ENCODE results near the gene DNAL1. TPM values are rescaled to one million over a fixed set of nuclear protein-coding genes. Genes with fewer than 3 reads are reported as not detected.
"Not testable (repeated sequence)": the region's sequence is repeated elsewhere in the genome, so short reads cannot be mapped to it uniquely, and the experiment has no call there.

DNAL1 gene
- total RNA-seq, 4 donors from 2014 or later = 16.7 to 47.8 (median 23.9) TPM

DNA sequence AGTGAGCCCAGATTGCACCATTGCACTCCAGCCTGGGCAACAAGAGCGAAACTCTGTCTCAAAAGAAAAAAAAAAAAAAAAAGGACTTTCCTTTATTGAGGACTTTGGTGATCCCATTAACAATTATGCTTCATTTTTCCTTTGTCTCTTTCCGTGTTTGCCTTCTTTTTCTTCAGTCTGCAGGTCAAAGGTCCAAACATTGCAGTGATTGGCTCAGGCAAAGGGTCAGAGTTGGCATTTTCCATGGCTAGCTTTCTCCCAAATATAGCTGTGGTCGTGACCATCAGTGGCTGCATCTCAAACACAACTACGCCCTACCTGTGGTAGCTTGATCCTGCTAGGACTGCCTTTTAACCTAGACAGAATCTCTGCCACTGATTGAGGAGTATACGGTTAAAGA is 7.0 kb upstream of the DNAL1 start:
- no peak overlapping the region for H3K27ac ChIP-seq
- intact Hi-C loops (cut with DNase I) = loop anchor here (5.0 to 10.0 kb wide), 2 partner anchors 73 to 131 kb away; partner anchors contain the start of gene ACOT2
- peaks cover 2 to 5% of the 10 kb centered on the region in 2 donors for H3K4me1 ChIP-seq
- no peak for DNase-seq
- H3K27me3 ChIP-seq = no peaks in the 10 kb centered on the region
- no peak for TF ChIP-seq POLR2A (IDR thresholded peaks at IDR 0.05)
- no peak for TF ChIP-seq CTCF (IDR thresholded peaks at IDR 0.05)
- no peaks in the 10 kb centered on the region for H3K36me3 ChIP-seq
- 88 to 90% methylated on average over 5 of the region's 5 CpGs for WGBS, 2 donors
- no peaks in the 10 kb centered on the region for H3K9me3 ChIP-seq
- no peak overlapping the region for H3K4me3 ChIP-seq (replicated peaks in 1 of 3)

- H3K4me1 ChIP-seq = peaks cover 5 to 10% of the 10 kb centered on the region in 2 donors
- 90 to 98% methylated on average over 5 of the region's 5 CpGs for WGBS, 2 donors
- H3K36me3 ChIP-seq = no peaks in the 10 kb centered on the region
- TF ChIP-seq CTCF (IDR thresholded peaks at IDR 0.05) (no peak), POLR2A (IDR thresholded peaks at IDR 0.05) (no peak)
- H3K9me3 ChIP-seq = no peaks in the 10 kb centered on the region
- intact Hi-C loops (cut with DNase I) = no loop called here
- no peaks in the 10 kb centered on the region for H3K27me3 ChIP-seq
- DNase-seq = no peak
- no peak overlapping the region for H3K4me3 ChIP-seq (replicated peaks in 1 of 3)
- no peak overlapping the region for H3K27ac ChIP-seq
Observed at GRCh38 chr14:73640796-73641365, 3.9 kb upstream of the DNAL1 start.

- no peak for DNase-seq
- 2 to 5% methylated on average over 7 of the region's 7 CpGs for WGBS, 2 donors
Observed at GRCh38 chr14:73645248-73645610, 443 bp downstream of the DNAL1 start.

GRCh38 chr14:73651005-73651404 is 6.2 kb downstream of the DNAL1 start:
- Histone ChIP-seq H3K36me3 (no peaks in the 10 kb centered on the region), H3K27ac (no peak overlapping the region), H3K9me3 (no peaks in the 10 kb centered on the region), H3K4me1 (no peaks in the 10 kb centered on the region), H3K27me3 (no peaks in the 10 kb centered on the region), H3K4me3 (replicated peaks in 1 of 3) (no peak overlapping the region)
- no peak for DNase-seq
- TF ChIP-seq CTCF (IDR thresholded peaks at IDR 0.05) = no peak
- TF ChIP-seq POLR2A (IDR thresholded peaks at IDR 0.05) = no peak
- intact Hi-C loops (cut with DNase I) = no loop called here

More at GRCh38 chr14:73645248-73645610, 443 bp downstream of the DNAL1 start:
- TF ChIP-seq POLR2A (IDR thresholded peaks at IDR 0.05) = no peak
- no peak for TF ChIP-seq CTCF (IDR thresholded peaks at IDR 0.05)
- peak overlapping the region; percentile 48 to 87 (median 53) for H3K4me3 ChIP-seq (replicated peaks in 1 of 3)
- H3K4me1 ChIP-seq = peaks cover 5 to 10% of the 10 kb centered on the region in 2 donors
- no peaks in the 10 kb centered on the region for H3K27me3 ChIP-seq
- intact Hi-C loops (cut with DNase I) = no loop called here
- H3K27ac ChIP-seq = peak overlapping the region; percentile 8 to 78 (median 76)
- no peaks in the 10 kb centered on the region for H3K36me3 ChIP-seq
- no peaks in the 10 kb centered on the region for H3K9me3 ChIP-seq

DNA sequence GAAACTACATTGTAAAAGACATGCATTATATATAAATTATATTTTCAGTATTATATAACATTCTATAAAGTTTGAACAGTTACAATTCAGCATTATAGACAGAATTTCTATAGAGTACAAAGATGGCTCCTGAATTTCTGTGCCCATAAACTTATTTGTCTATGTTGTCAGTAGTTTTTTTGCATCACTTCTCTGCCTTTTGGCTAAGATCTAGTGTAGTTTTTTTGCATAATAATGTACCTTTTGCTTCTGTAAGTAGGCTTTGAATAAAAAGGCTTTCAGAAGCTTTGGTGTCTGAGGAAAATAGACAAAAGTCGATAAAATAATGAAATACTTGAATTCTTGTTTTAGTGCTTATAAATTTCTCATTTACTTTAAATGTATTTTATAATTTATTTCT is 11.1 kb downstream of the DNAL1 start:
- H3K36me3 ChIP-seq = peaks cover 0 to 13% of the 10 kb centered on the region in 2 donors
- H3K27ac ChIP-seq = no peak overlapping the region
- no peaks in the 10 kb centered on the region for H3K4me1 ChIP-seq
- no peaks in the 10 kb centered on the region for H3K27me3 ChIP-seq
- TF ChIP-seq POLR2A (IDR thresholded peaks at IDR 0.05) = no peak
- TF ChIP-seq CTCF (IDR thresholded peaks at IDR 0.05) = no peak
- intact Hi-C loops (cut with DNase I) = no loop called here
- DNase-seq = no peak
- WGBS, 2 donors = 95 to 100% methylated on average over 1 of the region's 1 CpG
- no peaks in the 10 kb centered on the region for H3K9me3 ChIP-seq
- no peak overlapping the region for H3K4me3 ChIP-seq (replicated peaks in 1 of 3)

- DNase-seq; intact Hi-C loops (cut with DNase I); H3K27ac ChIP-seq; H3K9me3 ChIP-seq; H3K27me3 ChIP-seq; H3K4me3 ChIP-seq (replicated peaks in 1 of 3); H3K4me1 ChIP-seq: not testable (repeated sequence)
- peaks cover 0 to 16% of the 10 kb centered on the region in 2 donors for H3K36me3 ChIP-seq
- 96 to 98% methylated on average over 11 of the region's 11 CpGs for WGBS, 2 donors
Observed at GRCh38 chr14:73659202-73659601, 14.4 kb downstream of the DNAL1 start.
